ENCODE results near the gene HPD. TPM values are rescaled to one million over a fixed set of nuclear protein-coding genes. Genes with fewer than 3 reads are reported as not detected.
A peak's percentile ranks its signal among the peaks of the same experiment; 100 is the strongest.

The HPD gene
- total and polyA plus RNA-seq, 2 of the 4 experiments (the other 2 are of a cell fraction) = 0.15 to 0.18 TPM

- peaks cover 6 to 57% of the 10 kb centered on the region in 2 experiments; a peak in 3 of 4 replicates for H3K79me1 ChIP-seq (ENCODE audit: low read depth in 1 of 2, low read length in 2 of 2)
- CTCF ChIA-PET = interaction anchor here (0.5 to 2.3 kb wide), 3 partner anchors 14 to 90 kb away, joined by 3 to 8 read pairs (median 3); partner anchors contain the start of gene PSMD9
- peak overlapping the region; percentile 88 for H3K4me2 ChIP-seq (ENCODE audit: low read depth, low read length)
- H3K4me3 ChIP-seq (ENCODE audit: insufficient read depth, low read depth, low read length) = no peak overlapping the region
- no peak for ATAC-seq (ENCODE audit: low read depth)
- no TSS peak for BruUV-seq (replicated peaks)
- intact Hi-C loops (cut with micrococcal nuclease) = loop anchor here (5.0 to 10.0 kb wide), 2 partner anchors 224 to 243 kb away; partner anchors contain the start of gene BCL7A
- H2BK15ac ChIP-seq (ENCODE audit: low read depth, low read length) = no peak overlapping the region
- dilution Hi-C loops (cut with HindIII; ENCODE audit: low sequenced_read_pairs, unreplicated experiment) = no loop called here
- H4K5ac ChIP-seq (ENCODE audit: low read depth, low read length) = no peak overlapping the region; the same call in 1 of the 2 replicates
- 55% methylated on average over 2 of the region's 19 CpGs; no CpG with 5 or more reads in 1 of the 2 experiments for WGBS, 2 experiments (ENCODE audit: extremely low coverage in 2 of 2, insufficient read length in 1 of 2)
- H3K14ac ChIP-seq (replicated peaks; ENCODE audit: low read depth, low read length) = peak overlapping the region; percentile 78
- H3K9me3 ChIP-seq (ENCODE audit: control insufficient read depth, insufficient read depth, low read length) = no peaks in the 10 kb centered on the region
- peak overlapping the region; percentile 70 for H2BK5ac ChIP-seq (ENCODE audit: low read depth, low read length, poor library complexity, severe bottlenecking)
- peaks cover 4% of the 10 kb centered on the region; the same call in 1 of the 2 replicates for H3K9me1 ChIP-seq (ENCODE audit: insufficient read depth, low read length)
- H3K4me1 ChIP-seq (ENCODE audit: control insufficient read depth, insufficient read depth, low read length) = peaks cover 34% of the 10 kb centered on the region
- DNase-seq = peak; percentile 50
- H3K4ac ChIP-seq (ENCODE audit: low read depth, low read length) = peak overlapping the region; percentile 77
- peak overlapping the region; percentile 44 for H2BK120ac ChIP-seq (ENCODE audit: low read depth, low read length)
- H4K8ac ChIP-seq (ENCODE audit: low read depth in 2 of 2, low read length in 2 of 2) = peak overlapping the region; percentile 22 to 49; a peak in 2 of 4 replicates
- H2AK5ac ChIP-seq (ENCODE audit: low read depth, low read length) = peak overlapping the region; percentile 78
- TF ChIP-seq RFX5 (IDR thresholded peaks at IDR 0.05; ENCODE audit: low read depth, low read length) (no peak), RAD21 (IDR thresholded peaks at IDR 0.05; ENCODE audit: low read length) (no peak), USF2 (IDR thresholded peaks at IDR 0.05; ENCODE audit: low read depth, low read length) (peak; percentile 38; the same call in 1 of the 2 replicates), CHD1 (IDR thresholded peaks at IDR 0.05; ENCODE audit: low read depth, low read length) (no peak), MAZ (IDR thresholded peaks at IDR 0.05; ENCODE audit: borderline replicate concordance, low read depth, low read length) (no peak), FOS (IDR thresholded peaks at IDR 0.05; ENCODE audit: low read depth, low read length) (no peak), CEBPB (IDR thresholded peaks at IDR 0.05; ENCODE audit: low read depth, low read length) (no peak), POLR2A (IDR thresholded peaks at IDR 0.05; ENCODE audit: low read depth, low read length) (no peak), MAFK (IDR thresholded peaks at IDR 0.05; ENCODE audit: low read depth, low read length) (no peak)
- peak overlapping the region; percentile 91 for H4K91ac ChIP-seq (ENCODE audit: insufficient read depth, low read depth, low read length)
- peak overlapping the region; percentile 95 for H2AK9ac ChIP-seq (replicated peaks; ENCODE audit: low read depth, low read length, poor library complexity)
- H2BK20ac ChIP-seq (ENCODE audit: low read depth, low read length) = no peak overlapping the region
- peak overlapping the region; percentile 67 for H3K9ac ChIP-seq (ENCODE audit: low read depth, low read length)
- H3K23ac ChIP-seq (ENCODE audit: low read depth, low read length) = peak overlapping the region; percentile 92
- H3K27ac ChIP-seq (ENCODE audit: insufficient read depth, low read length) = peak overlapping the region; percentile 77
- H3K36me3 ChIP-seq (ENCODE audit: control insufficient read depth, insufficient read depth, low read length) = peaks cover 9% of the 10 kb centered on the region; the same call in 1 of the 2 replicates
- H3K18ac ChIP-seq (ENCODE audit: low read depth, low read length) = no peak overlapping the region
- no peaks in the 10 kb centered on the region for H3K27me3 ChIP-seq (ENCODE audit: control insufficient read depth, insufficient read depth, low read length)
- in situ Hi-C loops (cut with MboI; ENCODE audit: low sequenced_read_pairs) = no loop called here
- POLR2A ChIA-PET (ENCODE audit: unreplicated experiment) = no interaction called here
- peak overlapping the region; percentile 55; the same call in 1 of the 2 replicates for H3K56ac ChIP-seq (ENCODE audit: extremely low read depth, insufficient read depth, low read length)
- peak overlapping the region; percentile 2 for H2AFZ ChIP-seq (replicated peaks; ENCODE audit: low read length, poor library complexity)
- H4K20me1 ChIP-seq (ENCODE audit: insufficient read depth, low read length) = peaks cover 11% of the 10 kb centered on the region
Observed at GRCh38 chr12:121797937-121798786, 60.5 kb downstream of the HPD start.
